Esophagus squamous epithelium (tissue), 4 donors: ENCODE results near the gene DAB2IP.

Experiments used
- POLR2A ChIP-seq, 4 donors: fragments of 450-650 bp; IDR thresholded peaks; one replicate each; pipeline ENCODE4 v1.6.1; 2017; ENCODE audit warnings: antibody characterized with exemption in 4 of 4, mild to moderate bottlenecking in 4 of 4, moderate library complexity in 3 of 4
- TF ChIP-seq, protein P1 (sequence below), 6 experiments: fragments of 450-650 bp in 4 of 6; fragments of 200-600 bp in 2 of 6; sonication (generic) in 2 of 6; IDR thresholded peaks; one replicate each; pipeline ENCODE4 v1.5.1; 2016 to 2019; ENCODE audit warnings: antibody characterized with exemption in 6 of 6, mild to moderate bottlenecking in 4 of 6, moderate library complexity in 4 of 6

DNA sequence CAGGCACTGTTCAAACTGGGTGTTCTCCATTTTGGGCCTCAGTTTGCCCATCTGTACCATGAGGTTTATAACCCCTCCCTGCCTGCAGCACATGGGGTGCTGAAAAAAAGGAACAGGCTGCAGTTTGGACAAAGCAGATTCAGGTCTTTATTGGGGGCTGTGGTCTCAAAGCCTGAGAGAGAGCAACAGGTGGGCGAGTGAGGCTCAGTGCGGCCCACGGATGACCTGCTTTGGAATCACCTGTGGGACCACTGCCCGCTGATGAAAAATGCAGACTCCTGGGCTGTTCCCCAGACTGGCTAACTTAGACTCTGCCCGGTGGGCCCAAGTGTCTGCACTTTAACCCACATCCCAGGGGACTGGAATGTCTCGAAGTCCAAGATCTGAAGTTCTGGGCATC, 11.8 kb upstream of the DAB2IP start:
- TF ChIP-seq, protein P1, sequence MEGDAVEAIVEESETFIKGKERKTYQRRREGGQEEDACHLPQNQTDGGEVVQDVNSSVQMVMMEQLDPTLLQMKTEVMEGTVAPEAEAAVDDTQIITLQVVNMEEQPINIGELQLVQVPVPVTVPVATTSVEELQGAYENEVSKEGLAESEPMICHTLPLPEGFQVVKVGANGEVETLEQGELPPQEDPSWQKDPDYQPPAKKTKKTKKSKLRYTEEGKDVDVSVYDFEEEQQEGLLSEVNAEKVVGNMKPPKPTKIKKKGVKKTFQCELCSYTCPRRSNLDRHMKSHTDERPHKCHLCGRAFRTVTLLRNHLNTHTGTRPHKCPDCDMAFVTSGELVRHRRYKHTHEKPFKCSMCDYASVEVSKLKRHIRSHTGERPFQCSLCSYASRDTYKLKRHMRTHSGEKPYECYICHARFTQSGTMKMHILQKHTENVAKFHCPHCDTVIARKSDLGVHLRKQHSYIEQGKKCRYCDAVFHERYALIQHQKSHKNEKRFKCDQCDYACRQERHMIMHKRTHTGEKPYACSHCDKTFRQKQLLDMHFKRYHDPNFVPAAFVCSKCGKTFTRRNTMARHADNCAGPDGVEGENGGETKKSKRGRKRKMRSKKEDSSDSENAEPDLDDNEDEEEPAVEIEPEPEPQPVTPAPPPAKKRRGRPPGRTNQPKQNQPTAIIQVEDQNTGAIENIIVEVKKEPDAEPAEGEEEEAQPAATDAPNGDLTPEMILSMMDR (IDR thresholded peaks at IDR 0.05): no peak
- no peak for TF ChIP-seq POLR2A (IDR thresholded peaks at IDR 0.05)
